GM19328 (cell line): ENCODE results near the gene CHPF2.

Experiments used
- ATAC-seq: cut with Tn5 transposase; IDR thresholded peaks from one replicate; pipeline ENCODE4 v1.9.1; 2021; ENCODE audit warnings: mild to moderate bottlenecking, moderate library complexity; ENCODE audit not compliant: unreplicated experiment

The CHPF2 gene

GRCh38 chr7:151245360-151246101 lies 13.2 kb downstream of the CHPF2 start:
- no peak for ATAC-seq

DNA sequence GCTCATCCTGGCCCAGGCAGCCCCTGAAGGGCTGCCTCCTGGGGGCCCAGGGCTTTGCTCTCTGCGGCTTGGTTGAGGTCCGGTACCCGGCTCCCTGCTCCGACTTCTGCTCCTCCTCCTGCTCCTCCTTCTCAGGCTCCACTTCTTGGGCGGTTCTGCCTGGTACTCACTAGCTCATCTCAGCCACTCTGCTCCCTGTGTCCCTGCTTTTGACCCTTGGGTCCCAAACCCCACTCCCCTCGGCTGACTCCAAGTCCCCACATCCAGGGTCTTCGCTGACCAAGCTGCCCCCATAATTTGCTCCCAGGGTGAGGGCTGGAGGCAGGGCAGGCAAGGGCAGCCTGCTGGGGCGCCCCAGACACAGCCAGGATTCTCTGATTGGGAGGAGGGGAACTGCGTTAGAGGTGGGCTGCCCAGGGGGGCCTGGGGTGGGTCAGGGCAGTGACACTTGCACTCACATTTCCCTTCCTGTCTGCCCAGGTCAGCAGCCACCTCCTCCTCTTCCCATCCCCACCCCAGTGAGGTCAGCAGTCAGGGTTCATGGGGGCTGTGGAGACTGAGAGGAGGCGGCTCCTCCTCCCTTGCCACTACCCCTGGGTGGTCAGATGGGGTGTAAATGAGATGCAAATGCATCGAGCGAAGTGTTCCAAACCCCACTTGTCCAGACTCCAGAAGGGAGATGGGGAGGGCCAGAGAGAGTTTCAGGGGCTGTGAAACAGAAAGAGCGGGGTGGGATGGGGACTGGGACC lies 14.0 kb downstream of the CHPF2 start:
- no peak for ATAC-seq

DNA sequence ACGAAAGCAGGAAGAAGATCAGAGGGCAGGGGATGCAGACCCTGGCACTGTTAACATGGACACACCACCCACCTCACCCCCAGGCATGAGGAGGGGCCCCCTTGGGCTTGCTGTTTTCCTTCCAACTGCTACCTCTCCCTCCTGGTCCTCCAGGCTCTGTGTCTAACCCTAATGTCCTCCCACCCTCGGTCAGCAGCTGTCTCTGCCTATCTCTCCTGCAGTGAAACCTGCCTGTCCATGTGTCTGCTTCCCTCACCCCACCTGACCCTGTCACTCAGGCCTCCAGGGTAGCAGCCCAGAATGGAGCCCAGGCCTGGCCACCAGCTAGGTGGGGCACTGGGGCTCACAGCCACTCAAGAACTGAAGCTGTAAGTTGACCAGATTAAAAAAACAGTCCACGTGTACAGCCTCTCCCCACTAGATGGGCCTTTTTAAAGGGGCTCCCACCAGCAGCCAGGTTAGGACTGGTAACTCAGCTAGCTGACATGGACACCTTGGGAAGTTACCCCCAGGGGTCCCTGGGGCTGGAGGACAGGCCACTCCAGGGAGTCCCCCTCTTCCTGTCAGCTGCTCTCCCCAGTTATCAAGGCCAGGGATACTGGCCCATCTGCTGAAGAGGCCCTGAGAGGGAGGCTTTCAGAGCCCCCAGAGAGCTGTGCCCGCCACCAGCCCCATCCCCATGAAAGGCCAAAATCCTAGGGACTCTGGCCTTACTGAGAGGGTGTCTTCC lies 14.7 kb downstream of the CHPF2 start:
- no peak for ATAC-seq

DNA sequence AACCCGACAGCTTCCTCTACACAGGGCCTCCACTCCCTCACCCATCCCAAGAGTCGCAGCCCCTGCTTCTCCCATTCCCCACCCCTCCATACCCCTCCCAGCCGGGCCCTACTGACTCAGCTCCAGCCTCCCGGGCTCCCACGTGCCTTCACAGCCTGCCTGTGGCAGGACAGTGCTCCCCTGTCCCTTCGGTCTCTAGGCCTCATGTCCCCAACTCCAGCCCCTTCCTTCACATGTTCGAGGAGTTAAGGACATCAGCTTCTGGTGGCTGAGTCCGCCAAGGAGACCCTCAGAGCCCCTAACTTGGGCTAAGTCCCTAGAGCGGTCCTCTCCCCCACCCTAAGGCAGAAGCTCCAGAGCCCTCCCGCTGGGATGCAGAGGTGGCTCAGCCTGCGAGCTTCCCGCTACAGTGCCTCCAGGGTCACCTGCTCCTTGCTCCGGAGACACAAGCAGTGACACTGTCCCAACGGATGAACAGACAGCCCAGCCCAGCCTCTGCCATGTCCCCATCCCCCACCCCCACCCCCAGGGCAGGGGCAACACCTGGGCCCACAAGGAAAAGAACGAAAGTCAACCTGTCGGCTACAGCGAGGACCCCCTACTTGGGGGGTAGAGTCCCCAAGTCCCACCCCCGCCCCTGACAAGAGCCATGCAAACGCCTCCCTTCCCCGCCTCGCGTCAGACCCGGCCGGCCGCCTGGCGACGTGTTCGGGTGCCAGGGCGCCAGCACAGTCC lies 15.5 kb downstream of the CHPF2 start:
- no peak for ATAC-seq

GRCh38 chr7:151248346-151249033 lies 16.2 kb downstream of the CHPF2 start, which contains the start of gene SMARCD3:
SMARCD3 (minus strand) TSS chr7:151248694; CDS start chr7:151248562, 132 bp downstream.
- ATAC-seq, result no peak

DNA sequence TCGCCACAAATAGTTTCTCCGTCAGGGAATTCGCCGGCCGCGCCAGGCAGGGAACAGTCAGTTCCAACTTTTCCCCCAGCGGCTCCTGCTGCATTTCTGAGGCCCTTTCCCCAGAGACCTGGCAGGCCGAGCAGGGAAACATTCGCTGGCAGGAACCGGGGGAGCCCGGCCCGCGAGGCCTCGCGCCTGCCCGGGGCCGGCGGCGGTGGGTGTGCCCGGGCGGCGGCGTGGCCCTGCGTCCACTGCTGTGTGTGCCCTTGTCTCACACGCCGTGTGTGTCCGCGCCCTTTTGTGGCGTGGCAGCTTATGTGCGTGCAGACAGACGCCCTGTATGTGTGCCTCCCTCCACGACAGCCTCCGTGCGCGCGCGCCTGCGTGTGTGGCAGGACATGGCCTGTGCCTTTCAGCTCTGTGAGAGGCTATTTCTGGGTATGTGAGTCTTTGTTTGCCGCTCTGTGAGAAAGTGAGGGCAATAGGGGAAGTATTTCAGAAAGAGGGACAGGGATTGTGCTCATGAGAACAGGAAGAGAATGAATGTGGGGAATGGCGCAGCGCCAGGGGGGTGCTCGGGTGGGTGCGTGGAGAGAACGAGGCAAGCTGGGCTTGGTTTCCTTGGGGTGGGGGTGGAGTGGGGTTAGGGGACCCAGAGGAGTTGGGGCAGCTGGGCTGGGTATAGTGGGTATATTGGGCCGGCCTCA lies 16.9 kb downstream of the CHPF2 start:
- ATAC-seq, result no peak

DNA sequence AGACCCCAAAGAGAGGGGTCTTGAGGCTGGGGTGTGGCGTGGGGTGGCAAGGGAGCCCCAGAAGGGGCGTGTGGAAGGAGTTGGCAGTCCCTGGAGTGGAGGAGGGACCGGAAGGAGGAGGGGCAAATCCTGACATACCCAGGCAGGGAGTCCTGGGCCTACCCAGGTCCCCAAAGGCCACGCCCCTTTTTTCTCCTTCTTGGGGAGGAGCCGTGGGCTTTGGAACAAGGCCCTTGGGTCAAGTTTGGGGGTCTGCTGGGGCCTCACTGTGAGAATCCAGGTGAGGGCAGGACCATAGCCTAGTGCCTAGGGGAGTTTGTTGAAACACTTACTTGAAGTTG lies 17.4 kb downstream of the CHPF2 start:
- ATAC-seq, result no peak

- no peak for ATAC-seq
Observed at GRCh38 chr7:151250181-151251132, 18.2 kb downstream of the CHPF2 start.

- no peak for ATAC-seq
Observed at GRCh38 chr7:151251328-151251688, 19.0 kb downstream of the CHPF2 start.

- ATAC-seq, result no peak
Observed at GRCh38 chr7:151251689-151252560, 19.6 kb downstream of the CHPF2 start.

GRCh38 chr7:151252561-151252835 lies 20.2 kb downstream of the CHPF2 start:
- no peak for ATAC-seq

GRCh38 chr7:151252961-151253711 lies 20.9 kb downstream of the CHPF2 start:
- ATAC-seq, result no peak

GRCh38 chr7:151254316-151254715 lies 22.0 kb downstream of the CHPF2 start:
- no peak for ATAC-seq

DNA sequence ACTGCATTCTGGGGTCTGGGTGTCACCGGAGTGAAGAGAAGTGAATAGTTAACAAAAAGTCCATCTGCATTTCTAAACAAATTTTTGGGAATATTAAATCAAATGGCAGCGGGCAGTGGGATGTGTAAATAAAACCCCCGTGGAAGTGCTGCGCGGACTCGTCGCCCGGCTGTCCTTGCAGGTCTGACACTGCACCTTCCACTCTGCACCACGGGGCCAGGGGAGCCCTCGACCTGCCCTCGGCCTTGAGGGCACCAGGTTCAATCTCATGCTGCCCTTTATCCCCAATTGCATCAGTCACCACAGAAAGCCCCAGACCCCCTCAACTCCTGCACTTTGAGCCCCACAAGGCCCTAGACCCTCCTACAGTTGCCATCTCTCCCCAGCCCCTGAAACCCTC lies 22.6 kb downstream of the CHPF2 start:
- ATAC-seq, result no peak

DNA sequence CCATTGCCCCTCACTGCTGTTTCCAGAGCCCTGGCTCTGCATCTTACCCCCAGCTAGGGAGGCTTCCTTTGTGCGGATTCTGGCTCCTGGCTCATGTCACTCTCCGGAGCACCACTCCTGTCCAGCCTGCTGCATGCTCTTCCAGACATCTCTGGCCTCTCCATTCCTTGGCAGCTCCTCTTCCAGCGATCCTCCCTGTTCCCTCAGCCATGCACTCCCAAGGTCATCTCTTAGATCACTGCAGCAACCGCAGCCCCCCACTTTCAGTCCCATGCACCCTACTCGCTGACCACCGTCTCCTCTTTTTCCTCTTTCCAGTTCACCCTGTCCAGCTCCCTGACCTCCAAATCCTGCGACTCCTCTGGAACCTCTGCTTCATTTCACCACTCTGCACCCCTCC lies 23.1 kb downstream of the CHPF2 start:
- ATAC-seq, result no peak

GRCh38 chr7:151256410-151257045 lies 24.2 kb downstream of the CHPF2 start:
- ATAC-seq, result no peak

DNA sequence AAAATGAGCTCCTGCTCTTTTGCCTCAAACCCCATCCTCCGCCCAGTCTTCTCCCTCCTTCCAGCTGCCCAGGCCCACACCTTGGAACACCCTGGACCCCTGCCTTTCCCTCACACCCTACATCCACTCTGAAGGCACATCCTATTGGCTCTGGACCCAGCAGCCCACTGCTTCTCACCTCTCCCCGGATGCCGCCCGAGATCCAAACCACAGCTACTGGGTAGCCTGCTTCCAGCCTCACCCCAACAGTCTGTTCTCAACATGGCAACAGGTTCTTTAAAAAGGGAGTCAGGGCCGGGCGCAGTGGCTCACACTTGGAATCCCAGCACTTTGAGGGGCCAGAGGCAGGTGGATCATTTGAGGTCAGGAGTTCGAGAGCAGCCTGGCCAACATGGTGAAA lies 25.7 kb downstream of the CHPF2 start:
- ATAC-seq, result no peak
